H1 (cell line): Measurements from ENCODE around the gene KRTAP29-1. TPM values are rescaled to one million over a fixed set of nuclear protein-coding genes. Genes with fewer than 3 reads are reported as not detected.

Source experiments
- CTCF ChIA-PET: fragments of 300-600 bp; sonication (Branson Sonifier 250); formaldehyde crosslinking; loops from one replicate; lab custom pipeline; 2021; ENCODE audit not compliant: partially characterized antibody; lab: Charles Lee
- POLR2A ChIA-PET: fragments of 300-600 bp; sonication (Branson Sonifier 250); formaldehyde crosslinking; loops from one replicate; lab custom pipeline; 2021; ENCODE audit warnings: inconsistent platforms; ENCODE audit not compliant: partially characterized antibody; lab: Charles Lee
- DNase-seq, 2 experiments: peaks; one replicate each; pipeline versions ENCODE4 v3.0.0 to v3.0.0-alpha.2; 2010 to 2022; ENCODE audit warnings: low spot score in 2 of 2, low read depth in 1 of 2, mixed read lengths in 1 of 2
- FAIRE-seq: peaks from 2 replicates; lab custom pipeline; 2011; peaks lifted over from hg19 to GRCh38; lab: Jason Lieb, UNC
- H2AFZ ChIP-seq: 2 replicates; pipeline ENCODE4 v1.8.1; 2012; ENCODE audit warnings: low read length, inconsistent platforms
- H2AK5ac ChIP-seq: 2 replicates; pipeline ENCODE4 v1.6.1; 2013; ENCODE audit warnings: low read depth, low read length
- H2BK120ac ChIP-seq: replicated peaks from 2 replicates; pipeline ENCODE3; 2013; ENCODE audit warnings: low read depth, low read length, inconsistent platforms
- H2BK12ac ChIP-seq: 2 replicates; pipeline ENCODE4 v1.6.1; 2013; ENCODE audit warnings: low read depth, low read length
- H2BK15ac ChIP-seq: 2 replicates; pipeline ENCODE4 v1.6.1; 2013; ENCODE audit warnings: low read length
- H2BK20ac ChIP-seq: 2 replicates; pipeline ENCODE4 v1.6.1; 2013; ENCODE audit warnings: low read length
- H2BK5ac ChIP-seq: 2 replicates; pipeline ENCODE4 v1.6.1; 2013; ENCODE audit warnings: low read depth, low read length
- H3K14ac ChIP-seq: 2 replicates; pipeline ENCODE4 v1.6.1; 2013; ENCODE audit warnings: inconsistent platforms; ENCODE audit not compliant: insufficient read length
- H3K18ac ChIP-seq: 2 replicates; pipeline ENCODE4 v1.6.1; 2013; ENCODE audit warnings: low read length; ENCODE audit errors: extremely low read depth
- H3K23ac ChIP-seq: 2 replicates; pipeline ENCODE4 v1.6.1; 2013; ENCODE audit warnings: inconsistent platforms; ENCODE audit not compliant: insufficient read length
- H3K23me2 ChIP-seq: 2 replicates; pipeline ENCODE4 v1.6.1; 2013; ENCODE audit warnings: low read depth, low read length
- H3K27ac ChIP-seq: 2 replicates; pipeline ENCODE4 v1.6.1; 2011; ENCODE audit warnings: low read depth, low read length, inconsistent platforms
- H3K27me3 ChIP-seq, 4 experiments: replicated peaks in 1 of 4; 1 replicate in 1 of 4; 2 replicates in 3 of 4; pipeline versions ENCODE4 v1.6.1 to v1.8.1; 2011 to 2013; ENCODE audit warnings: low read length in 3 of 4, mild to moderate bottlenecking in 3 of 4, inconsistent platforms in 2 of 4, mixed read lengths in 2 of 4, moderate library complexity in 1 of 4; ENCODE audit not compliant: control insufficient read depth in 3 of 4, insufficient read depth in 3 of 4; ENCODE audit errors: extremely low read depth in 1 of 4
- H3K36me3 ChIP-seq, 4 experiments: 2 replicates each; pipeline versions ENCODE4 v1.6.1 to v1.8.1; 2011 to 2013; ENCODE audit warnings: mild to moderate bottlenecking in 4 of 4, low read length in 3 of 4, moderate library complexity in 2 of 4, control low read depth in 1 of 4, inconsistent platforms in 1 of 4; ENCODE audit not compliant: insufficient read depth in 4 of 4, control insufficient read depth in 2 of 4
- H3K4ac ChIP-seq: replicated peaks from 2 replicates; pipeline ENCODE3; 2013; ENCODE audit warnings: low read length, low read depth, mixed read lengths, inconsistent platforms; ENCODE audit not compliant: insufficient read length
- H3K4me1 ChIP-seq, 4 experiments: replicated peaks in 1 of 4; 1 replicate in 1 of 4; 2 replicates in 3 of 4; pipeline versions ENCODE4 v1.6.1 to v1.8.1; 2011 to 2013; ENCODE audit warnings: low read length in 3 of 4, inconsistent platforms in 2 of 4, mixed read lengths in 1 of 4; ENCODE audit not compliant: insufficient read depth in 4 of 4, control insufficient read depth in 3 of 4
- H3K4me2 ChIP-seq, 2 experiments: 2 replicates each; pipeline versions ENCODE4 v1.6.1 to v1.8.1; 2011 to 2013; ENCODE audit warnings: low read depth in 2 of 2, low read length in 2 of 2, control low read depth in 1 of 2, inconsistent platforms in 1 of 2, mild to moderate bottlenecking in 1 of 2; ENCODE audit not compliant: insufficient read depth in 1 of 2
- H3K4me3 ChIP-seq, 4 experiments: fragments of 200-600, 300-600 bp in 1 of 4; sonication (generic), shearing (Covaris generic), sonication (Bioruptor Twin) in 1 of 4; 2 replicates each; pipeline versions ENCODE4 v1.5.1 to v1.8.1; 2011 to 2016; ENCODE audit warnings: low read length in 4 of 4, low read depth in 3 of 4, control low read depth in 2 of 4, inconsistent platforms in 2 of 4, mild to moderate bottlenecking in 2 of 4, mixed read lengths in 1 of 4, moderate library complexity in 1 of 4; ENCODE audit not compliant: insufficient read depth in 2 of 4; ENCODE audit errors: extremely low read depth in 1 of 4
- H3K56ac ChIP-seq: replicated peaks from 2 replicates; pipeline ENCODE3; 2013; ENCODE audit warnings: low read depth, mild to moderate bottlenecking, mixed read lengths, low read length, inconsistent platforms; ENCODE audit not compliant: insufficient read length
- H3K79me1 ChIP-seq: 2 replicates; pipeline ENCODE4 v1.6.1; 2013; ENCODE audit warnings: low read depth, low read length, control low read depth
- H3K79me2 ChIP-seq, 2 experiments: 2 replicates each; pipeline versions ENCODE4 v1.6.1 to v1.8.1; 2012 to 2013; ENCODE audit warnings: low read length in 2 of 2, mild to moderate bottlenecking in 2 of 2, inconsistent platforms in 1 of 2; ENCODE audit not compliant: insufficient read depth in 2 of 2, control insufficient read depth in 1 of 2
- H3K9ac ChIP-seq, 4 experiments: replicated peaks in 1 of 4; 1 replicate in 1 of 4; 2 replicates in 3 of 4; pipeline versions ENCODE4 v1.6.1 to v1.8.1; 2011 to 2013; ENCODE audit warnings: low read depth in 3 of 4, low read length in 3 of 4, control low read depth in 2 of 4, mild to moderate bottlenecking in 2 of 4, moderate library complexity in 2 of 4, inconsistent platforms in 1 of 4; ENCODE audit errors: extremely low read depth in 1 of 4
- H3K9me3 ChIP-seq, 2 experiments: 2 replicates each; pipeline versions ENCODE4 v1.6.1 to v1.8.1; 2012 to 2013; ENCODE audit warnings: mild to moderate bottlenecking in 2 of 2, moderate library complexity in 2 of 2, control low read depth in 1 of 2, inconsistent platforms in 1 of 2, low read depth in 1 of 2, low read length in 1 of 2, mixed read lengths in 1 of 2; ENCODE audit not compliant: insufficient read depth in 2 of 2
- H4K20me1 ChIP-seq, 2 experiments: replicated peaks in 1 of 2; 2 replicates each; pipeline versions ENCODE3 to v1.8.1; 2011 to 2013; ENCODE audit warnings: inconsistent platforms in 2 of 2, low read length in 2 of 2, mild to moderate bottlenecking in 1 of 2; ENCODE audit not compliant: insufficient read depth in 2 of 2, control insufficient read depth in 1 of 2
- H4K5ac ChIP-seq: 2 replicates; pipeline ENCODE4 v1.6.1; 2013; ENCODE audit warnings: low read length, low read depth, mixed read lengths, inconsistent platforms; ENCODE audit not compliant: insufficient read length
- H4K8ac ChIP-seq: 2 replicates; pipeline ENCODE4 v1.8.0; 2013; ENCODE audit warnings: mild to moderate bottlenecking, moderate library complexity, low read length, inconsistent platforms; ENCODE audit not compliant: insufficient read depth; ENCODE audit errors: extremely low read depth
- H4K91ac ChIP-seq: replicated peaks from 2 replicates; pipeline ENCODE3; 2013; ENCODE audit warnings: low read length, mixed read lengths, inconsistent platforms; ENCODE audit not compliant: insufficient read length
- JUND ChIP-seq: IDR thresholded peaks from 2 replicates; pipeline ENCODE4 v1.6.1; 2011; ENCODE audit warnings: mild to moderate bottlenecking, improper control_type of control experiment, low read length
- KDM5A ChIP-seq: fragments of 200-600 bp; IDR thresholded peaks from 2 replicates; pipeline ENCODE4 v1.7.1; 2012; ENCODE audit warnings: mild to moderate bottlenecking, low read length, inconsistent platforms, mixed read lengths
- RAD21 ChIP-seq, 2 experiments: IDR thresholded peaks in 1 of 2; conservative IDR thresholded peaks in 1 of 2; 2 replicates each; pipeline ENCODE4 v1.6.1; 2011; ENCODE audit warnings: low read depth in 2 of 2, low read length in 2 of 2, improper control_type of control experiment in 1 of 2, inconsistent platforms in 1 of 2, mild to moderate bottlenecking in 1 of 2, moderate library complexity in 1 of 2
- SP1 ChIP-seq: IDR thresholded peaks from 2 replicates; pipeline ENCODE4 v1.6.1; 2011; ENCODE audit warnings: low read depth, low read length
- YY1 ChIP-seq: IDR thresholded peaks from 2 replicates; pipeline ENCODE4 v1.6.1; 2011; ENCODE audit warnings: low read depth, mild to moderate bottlenecking, low read length
- WGBS, 2 experiments: shearing (Covaris generic) in 1 of 2; methylation state at CpG; one replicate each; pipeline versions ENCODE4 v1.1.6 to v1.1.7; 2013 to 2015; ENCODE audit warnings: low lambda C conversion rate in 2 of 2, mixed read lengths in 2 of 2, inconsistent platforms in 1 of 2, low coverage in 1 of 2, missing lambda C conversion rate in 1 of 2; ENCODE audit not compliant: insufficient replicate concordance in 2 of 2, insufficient coverage in 1 of 2, insufficient read length in 1 of 2; ENCODE audit errors: extremely low coverage in 1 of 2, missing lambda C conversion rate in 1 of 2; 5-methylcytosine and 5-hydroxymethylcytosine counted together
- polyA plus RNA-seq, 7 experiments: library from polyadenylated mRNA; depleted of rRNA in 3 of 7; stranded (reverse) in 5 of 7; unstranded in 2 of 7; fragments of >200 nt in 5 of 7; fragments of 200-250 nt in 2 of 7; gene quantifications; 1 replicate in 5 of 7; 2 replicates in 1 of 7; 4 replicates in 1 of 7; pipeline versions ENCODE4 v1.2.1 to v1.2.3, GENCODE V29; 2011 to 2013; ENCODE audit warnings: missing spikeins in 2 of 7, mixed read lengths in 2 of 7
- total RNA-seq: library from RNA; stranded (reverse); fragmentation: NEBNext Ultra II Directional; extraction: Animal tissue kit (Norgen Biotek cat#: 25700); gene quantifications from 2 replicates; pipeline ENCODE4 v1.2.1, GENCODE V29; 2021
- TF ChIP-seq, protein P1 (sequence below), 3 experiments: IDR thresholded peaks; 1 replicate in 2 of 3; 2 replicates in 1 of 3; pipeline versions ENCODE4 v1.5.1 to v1.6.1; 2011; ENCODE audit warnings: low read length in 3 of 3, mild to moderate bottlenecking in 3 of 3, inconsistent platforms in 2 of 3, low read depth in 1 of 3, moderate library complexity in 1 of 3; ENCODE audit not compliant: insufficient read depth in 1 of 3; ENCODE audit errors: control extremely low read depth in 1 of 3
- TF ChIP-seq, protein P2 (sequence below): IDR thresholded peaks from 2 replicates; pipeline ENCODE4 v1.6.1; 2012; ENCODE audit warnings: inconsistent platforms

Gene KRTAP29-1
- total and polyA plus RNA-seq, 2 of the 8 experiments (the other 6 are each of a cell fraction or from before 2014, with no cell fraction given): not detected

DNA sequence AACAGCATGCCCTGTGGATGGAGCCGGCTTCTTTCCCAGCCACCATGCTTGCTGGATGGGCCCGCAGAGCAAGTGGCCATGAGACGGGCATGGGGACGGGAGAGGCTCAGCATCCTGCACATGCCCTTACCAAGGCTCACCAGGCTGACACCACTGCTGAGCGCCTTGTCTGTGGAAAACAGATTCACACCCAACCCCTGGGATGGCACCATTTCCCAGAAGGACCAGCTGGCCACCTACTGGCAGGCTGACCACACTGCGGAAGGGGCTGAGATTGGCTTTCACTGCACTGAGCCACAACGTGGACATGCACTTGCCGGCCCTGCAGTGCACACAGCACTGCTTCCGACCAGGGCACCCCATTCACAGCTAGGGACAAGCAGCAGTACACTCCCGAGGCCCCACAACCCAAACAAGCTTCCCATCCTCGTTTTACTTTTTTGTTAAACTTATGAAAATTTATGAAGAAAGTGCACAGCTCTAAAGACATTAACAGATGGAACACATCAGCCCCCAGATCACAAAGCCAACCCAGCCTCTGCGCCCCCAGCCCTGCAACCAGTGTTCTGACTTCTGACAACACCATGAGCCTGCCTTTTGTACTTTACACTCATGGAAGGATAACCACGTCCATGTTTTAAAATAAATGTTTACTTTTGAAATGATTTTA lies 26.8 kb upstream of the KRTAP29-1 start:
- H4K8ac ChIP-seq: no peak overlapping the region; the same call in 1 of the 2 replicates
- ChIA-PET POLR2A (interaction anchor here (0.6 kb wide), 1 partner anchor 424 kb away, joined by 3 read pairs; no protein-coding TSS in a partner anchor), CTCF (interaction anchor here (0.6 to 5.8 kb wide), 34 partner anchors 7 to 502 kb away, joined by 3 to 27 read pairs (median 4); partner anchors contain the start of genes KRT33A, KRT34, KRTAP17-1 and KRTAP29-1)
- H3K56ac ChIP-seq: no peak overlapping the region
- FAIRE-seq (peak; percentile 66), DNase-seq (peak; percentile 27 to 78)
- H3K14ac ChIP-seq: no peak overlapping the region
- no peak overlapping the region; the same call in 1 of the 2 replicates for H2AK5ac ChIP-seq
- no peak overlapping the region for H2BK12ac ChIP-seq
- H2BK120ac ChIP-seq: no peak overlapping the region
- no peaks in the 10 kb centered on the region for H3K27me3 ChIP-seq
- no peaks in the 10 kb centered on the region for H4K20me1 ChIP-seq
- no peaks in the 10 kb centered on the region for H3K79me1 ChIP-seq
- no peak overlapping the region for H3K9ac ChIP-seq
- no peak overlapping the region for H2BK5ac ChIP-seq
- H2BK15ac ChIP-seq: no peak overlapping the region
- H3K27ac ChIP-seq: no peak overlapping the region
- 74% methylated on average over 13 of the region's 13 CpGs; no CpG with 5 or more reads in 1 of the 2 experiments for WGBS, 2 experiments
- no peak overlapping the region for H4K91ac ChIP-seq
- H3K9me3 ChIP-seq: no peaks in the 10 kb centered on the region
- H3K36me3 ChIP-seq: no peaks in the 10 kb centered on the region
- H3K23me2 ChIP-seq: no peaks in the 10 kb centered on the region
- no peaks in the 10 kb centered on the region; a peak in 1 of 7 replicates for H3K4me1 ChIP-seq
- H2AFZ ChIP-seq: 0 out of 2 replicates have a peak overlapping the region, but pooled peaks have one; percentile 31
- H4K5ac ChIP-seq: no peak overlapping the region
- H3K79me2 ChIP-seq: no peaks in the 10 kb centered on the region
- no peak overlapping the region for H3K4me3 ChIP-seq
- TF ChIP-seq KDM5A (no peak), SP1 (no peak), RAD21 (IDR thresholded peaks at IDR 0.05 in 1 of 2, conservative IDR thresholded peaks at IDR 0.05 in 1 of 2; ENCODE audit: low read depth in 2 of 2, low read length in 2 of 2) (peak; percentile 83 to 88), JUND (no peak), YY1 (peak; percentile 44; the same call in 1 of the 2 replicates)
- TF ChIP-seq, protein P1, sequence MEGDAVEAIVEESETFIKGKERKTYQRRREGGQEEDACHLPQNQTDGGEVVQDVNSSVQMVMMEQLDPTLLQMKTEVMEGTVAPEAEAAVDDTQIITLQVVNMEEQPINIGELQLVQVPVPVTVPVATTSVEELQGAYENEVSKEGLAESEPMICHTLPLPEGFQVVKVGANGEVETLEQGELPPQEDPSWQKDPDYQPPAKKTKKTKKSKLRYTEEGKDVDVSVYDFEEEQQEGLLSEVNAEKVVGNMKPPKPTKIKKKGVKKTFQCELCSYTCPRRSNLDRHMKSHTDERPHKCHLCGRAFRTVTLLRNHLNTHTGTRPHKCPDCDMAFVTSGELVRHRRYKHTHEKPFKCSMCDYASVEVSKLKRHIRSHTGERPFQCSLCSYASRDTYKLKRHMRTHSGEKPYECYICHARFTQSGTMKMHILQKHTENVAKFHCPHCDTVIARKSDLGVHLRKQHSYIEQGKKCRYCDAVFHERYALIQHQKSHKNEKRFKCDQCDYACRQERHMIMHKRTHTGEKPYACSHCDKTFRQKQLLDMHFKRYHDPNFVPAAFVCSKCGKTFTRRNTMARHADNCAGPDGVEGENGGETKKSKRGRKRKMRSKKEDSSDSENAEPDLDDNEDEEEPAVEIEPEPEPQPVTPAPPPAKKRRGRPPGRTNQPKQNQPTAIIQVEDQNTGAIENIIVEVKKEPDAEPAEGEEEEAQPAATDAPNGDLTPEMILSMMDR (IDR thresholded peaks at IDR 0.05; ENCODE audit: control extremely low read depth in 1 of 3, insufficient read depth in 1 of 3, low read depth in 1 of 3, low read length in 3 of 3): peak; percentile 86 to 97 (median 95)
- TF ChIP-seq, protein P2, sequence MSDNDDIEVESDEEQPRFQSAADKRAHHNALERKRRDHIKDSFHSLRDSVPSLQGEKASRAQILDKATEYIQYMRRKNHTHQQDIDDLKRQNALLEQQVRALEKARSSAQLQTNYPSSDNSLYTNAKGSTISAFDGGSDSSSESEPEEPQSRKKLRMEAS: peak; percentile 40
- no peak overlapping the region for H3K4ac ChIP-seq
- no peak overlapping the region for H3K23ac ChIP-seq
- H3K18ac ChIP-seq: no peak overlapping the region
- H2BK20ac ChIP-seq: no peak overlapping the region
- H3K4me2 ChIP-seq: no peak overlapping the region
